HS-27A (cell line): Measurements from ENCODE around the gene ZDHHC7.
"Not testable (repeated sequence)": the region's sequence is repeated elsewhere in the genome, so short reads cannot be mapped to it uniquely, and the experiment has no call there.

ENCODE experiments used
- DNase-seq: peaks from one replicate; pipeline ENCODE4 v3.0.0-alpha.2; 2012; ENCODE audit warnings: low read depth, missing footprints

The ZDHHC7 gene

GRCh38 chr16:85010931-85011845, at the start of gene ZDHHC7:
Gene ZDHHC7, minus strand, starts transcription at chr16:85011535. Its CDS starts 20,917 bp downstream, at chr16:84990618.
- DNase-seq = peak; percentile 63

DNA sequence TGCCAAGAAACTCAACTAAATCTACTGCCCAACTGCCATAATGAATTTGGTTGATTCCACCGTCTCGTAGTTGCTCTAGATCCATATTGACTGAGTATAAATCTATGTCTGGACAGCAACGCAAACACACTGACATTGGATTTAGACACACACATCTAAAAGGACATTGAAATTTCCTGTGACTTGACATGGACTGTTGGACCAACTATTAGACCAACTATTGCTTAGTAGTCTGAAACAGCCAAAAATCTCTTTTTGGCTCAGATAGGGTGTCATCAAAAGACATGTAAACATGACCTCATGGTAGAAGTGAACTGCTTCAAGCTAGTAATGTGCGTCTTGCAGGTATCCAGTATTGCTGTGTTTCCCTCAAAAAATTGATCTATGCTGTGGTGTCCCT, 47.6 kb upstream of the ZDHHC7 start:
- no peak for DNase-seq

DNA sequence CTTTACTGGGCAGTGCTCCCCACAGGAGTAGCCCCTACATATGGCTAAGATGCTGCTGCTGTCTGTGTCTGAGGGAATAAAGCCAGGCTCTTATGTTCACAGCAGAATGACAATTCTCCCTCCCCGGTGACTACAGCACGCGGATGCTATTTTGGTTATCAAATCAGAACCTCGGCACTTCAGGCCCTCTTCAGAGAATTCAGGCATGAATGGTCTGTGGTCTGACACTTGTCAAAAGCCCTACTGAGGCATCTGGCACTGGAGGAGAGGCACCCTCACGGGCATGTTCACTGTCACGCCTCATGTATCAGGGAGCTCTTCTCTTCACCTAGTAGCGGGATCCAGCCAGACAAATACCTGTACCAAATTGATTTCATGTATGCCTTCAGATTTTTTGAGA, 46.6 kb upstream of the ZDHHC7 start:
- no peak for DNase-seq

GRCh38 chr16:85057212-85057889, 46.0 kb upstream of the ZDHHC7 start:
- no peak for DNase-seq

DNA sequence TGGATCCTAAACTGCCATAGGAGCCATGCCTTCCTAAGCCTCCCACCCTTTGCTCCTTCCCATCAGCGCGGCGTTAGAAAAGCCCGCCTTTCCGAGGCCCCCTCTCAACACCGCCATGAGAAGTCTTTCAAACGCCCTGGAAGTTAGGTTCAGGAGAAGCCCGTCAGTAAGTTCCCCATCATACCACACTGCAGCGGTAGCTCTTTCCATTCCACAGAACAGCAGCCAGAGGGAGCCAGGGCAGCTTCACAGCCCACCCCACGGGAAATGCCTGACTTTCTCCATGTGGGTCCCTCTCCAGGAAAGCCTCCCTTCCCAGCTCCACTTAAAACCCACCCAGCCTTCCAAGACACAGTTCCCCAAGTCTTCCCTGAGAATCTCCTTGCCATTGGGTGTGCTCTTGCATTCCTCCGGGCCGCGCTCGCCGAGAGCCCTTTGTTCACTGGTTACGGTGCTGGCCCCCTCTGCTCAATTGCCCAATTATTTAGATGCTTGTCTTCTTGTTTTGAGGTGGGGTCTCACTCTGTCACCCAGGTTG, 44.9 kb upstream of the ZDHHC7 start:
- no peak for DNase-seq

GRCh38 chr16:85055493-85056210, 44.3 kb upstream of the ZDHHC7 start:
- DNase-seq = no peak

DNA sequence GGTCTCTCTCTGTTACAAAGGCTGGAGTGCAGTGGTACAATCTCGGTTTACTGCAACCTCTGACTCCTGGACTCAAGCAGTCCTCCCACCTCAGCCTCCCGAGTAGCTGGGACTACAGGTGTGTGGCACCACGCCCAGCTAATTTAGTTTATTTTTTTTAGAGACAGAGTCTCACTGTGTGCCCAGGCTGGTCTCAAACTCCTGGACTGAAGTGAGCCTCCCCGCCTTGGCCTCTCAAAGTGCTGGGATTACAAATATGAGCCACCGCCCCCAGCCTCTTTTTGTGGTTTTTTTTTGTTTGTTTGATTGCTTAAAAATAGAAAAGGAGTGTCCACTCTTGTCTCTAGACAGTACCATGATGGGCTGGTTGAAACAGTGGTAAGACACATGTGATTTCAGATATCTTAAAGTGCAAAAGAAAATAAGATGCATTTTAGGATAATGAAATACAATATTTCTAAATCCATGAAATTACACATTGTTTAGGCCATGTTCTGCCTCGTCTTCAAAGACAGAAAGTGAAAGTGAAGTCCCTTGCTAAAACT, 43.7 kb upstream of the ZDHHC7 start:
- no peak for DNase-seq

GRCh38 chr16:85054321-85054720, 43.0 kb upstream of the ZDHHC7 start:
- DNase-seq = not testable (repeated sequence)

- DNase-seq = no peak
These were observed 41.2 kb upstream of the ZDHHC7 start for GRCh38 chr16:85052536-85052935.

GRCh38 chr16:85051683-85052082, 40.3 kb upstream of the ZDHHC7 start:
- no peak for DNase-seq

DNA sequence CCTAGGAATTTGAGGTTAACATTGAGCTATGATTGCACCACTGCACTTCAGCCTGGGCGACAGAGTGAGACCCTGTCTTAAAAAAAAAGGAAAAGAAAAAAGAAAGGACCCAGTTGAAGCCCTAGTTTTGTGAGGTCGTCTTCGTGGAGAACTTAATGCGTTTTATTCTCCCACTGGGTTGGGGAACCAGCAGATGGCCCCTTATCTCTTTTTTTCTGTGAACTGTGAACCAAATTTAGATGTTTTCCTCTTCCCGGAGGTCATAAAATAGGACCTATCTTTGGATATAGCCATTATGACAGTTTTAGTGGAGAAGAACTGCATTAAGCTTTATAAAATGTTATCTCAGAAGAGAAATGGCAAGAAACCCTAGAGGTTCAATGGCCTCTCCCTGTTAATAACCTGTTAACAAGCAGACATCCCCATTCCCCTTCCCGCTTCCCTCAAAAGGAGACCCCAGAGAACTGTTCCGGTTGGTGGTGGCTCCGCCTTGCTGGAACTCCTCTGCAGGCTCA, 39.8 kb upstream of the ZDHHC7 start:
- DNase-seq = no peak

DNA sequence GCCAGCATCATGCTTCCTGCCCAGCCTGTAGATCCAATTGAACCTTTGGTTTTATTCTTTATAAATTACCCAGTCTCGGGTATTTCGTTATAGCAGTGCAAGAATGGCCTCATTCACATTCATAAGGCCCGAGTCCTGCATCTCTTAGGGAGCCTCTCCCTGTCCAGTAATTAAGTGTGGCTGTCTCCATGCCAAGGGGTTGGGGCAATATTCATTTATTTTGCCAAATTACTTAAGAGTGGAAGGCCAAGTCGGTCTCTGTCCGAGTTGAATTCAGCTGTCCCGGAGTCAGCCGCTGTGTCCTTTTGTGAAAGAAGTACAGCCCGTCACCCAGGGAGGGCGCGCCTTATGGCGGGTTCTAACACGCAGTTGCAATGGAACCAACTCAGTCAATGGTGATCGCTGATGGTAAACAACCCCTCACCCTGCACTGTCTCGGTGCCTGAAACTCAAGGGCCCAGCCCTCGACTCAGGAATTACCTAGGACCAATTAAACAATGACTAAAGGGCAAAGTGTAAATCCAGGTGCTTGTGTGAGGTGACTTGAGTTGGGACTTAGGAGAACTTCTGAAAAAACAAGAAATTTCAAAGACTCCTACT, 38.5 kb upstream of the ZDHHC7 start:
- DNase-seq = no peak

- DNase-seq = no peak
These were observed 37.7 kb upstream of the ZDHHC7 start for GRCh38 chr16:85048921-85049562.

DNA sequence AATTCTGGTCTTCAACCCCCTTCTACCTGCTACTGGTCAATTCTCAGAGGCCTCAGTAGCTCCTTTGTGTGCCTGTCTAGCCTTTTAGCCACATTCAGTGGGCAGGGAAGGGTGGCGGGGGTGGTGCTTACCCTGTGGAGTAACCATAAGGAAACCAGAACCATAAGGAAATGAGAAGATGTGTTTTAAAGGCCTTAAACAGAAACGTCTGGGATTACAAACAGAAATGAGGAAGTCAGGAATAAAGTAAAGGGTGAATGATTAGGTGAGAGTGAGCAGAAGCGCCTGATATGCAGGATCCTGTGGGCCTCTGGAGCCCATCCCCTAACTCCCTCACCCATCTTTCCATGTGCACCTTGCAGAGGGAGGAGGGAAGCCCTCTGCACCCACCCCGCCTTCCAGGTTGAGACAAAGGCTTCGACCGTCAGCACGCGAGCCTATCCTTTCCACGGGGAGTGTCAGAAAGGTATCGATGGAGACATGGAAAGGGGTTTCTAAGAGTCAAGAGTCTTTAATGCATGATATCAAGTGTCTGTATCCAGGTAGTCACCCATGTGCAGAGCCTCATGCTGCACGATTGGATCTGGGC, 36.6 kb upstream of the ZDHHC7 start:
- DNase-seq = no peak

GRCh38 chr16:85046931-85047866, 35.9 kb upstream of the ZDHHC7 start:
- no peak for DNase-seq

DNA sequence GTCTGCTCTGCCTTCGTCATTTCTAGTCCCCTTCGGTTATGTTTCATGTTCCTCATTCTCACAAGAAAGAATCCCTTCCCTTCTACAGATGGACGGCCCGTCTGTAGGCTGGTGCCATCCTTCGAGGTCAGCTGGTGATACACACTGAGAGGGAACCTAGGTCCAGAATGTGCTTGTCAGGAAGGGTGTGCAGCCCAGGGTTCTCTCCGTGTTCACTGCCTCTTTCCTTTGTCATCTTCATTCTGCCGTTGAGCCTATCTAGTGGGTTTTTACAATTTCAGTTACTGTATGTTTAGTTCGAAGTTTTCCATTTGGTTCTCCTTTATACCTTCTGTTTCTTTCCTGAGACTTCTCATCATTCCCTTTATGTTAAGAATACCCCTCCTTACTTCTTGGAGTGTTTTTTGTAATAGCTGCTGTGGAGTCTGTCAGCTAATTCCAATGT, 35.2 kb upstream of the ZDHHC7 start:
- DNase-seq = no peak

DNA sequence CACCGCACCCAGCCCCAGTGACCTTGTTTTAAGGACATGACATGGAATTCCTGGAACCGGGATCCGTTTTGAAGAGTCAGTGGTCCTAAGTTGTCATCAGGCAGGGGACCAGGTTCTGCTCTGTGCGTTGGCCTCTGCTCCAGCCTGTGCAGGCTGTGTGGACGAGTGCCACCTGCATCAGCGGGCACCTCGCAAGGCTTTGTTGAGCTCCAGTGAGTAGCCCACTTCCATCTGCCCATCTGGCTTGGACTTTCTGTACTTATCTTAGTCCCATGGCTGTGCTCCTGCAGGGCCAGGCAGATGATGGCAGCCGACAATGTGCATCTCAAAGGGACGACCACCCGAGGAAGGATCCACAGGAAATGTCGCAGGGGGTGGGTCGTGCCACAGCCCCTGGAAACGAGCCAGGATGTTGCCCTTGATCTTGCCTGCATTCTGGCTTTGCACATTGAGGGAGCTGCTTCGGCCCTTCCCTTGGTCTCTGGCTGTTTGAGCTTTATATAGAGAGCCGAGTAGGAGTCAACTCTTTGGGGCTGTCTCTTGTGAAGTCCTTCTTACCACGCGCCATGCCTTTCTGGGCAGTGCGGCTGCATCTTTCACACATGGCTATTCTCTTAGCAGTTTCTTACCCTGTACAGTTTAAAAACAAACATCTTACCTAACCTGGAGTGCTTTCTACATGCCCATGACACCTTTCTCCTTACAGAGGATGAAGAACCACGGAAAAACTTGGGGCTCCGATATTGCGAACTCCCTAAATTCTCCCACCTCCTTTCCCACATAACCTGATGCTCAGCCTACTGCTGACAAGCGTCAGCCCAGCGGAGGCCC, 34.5 kb upstream of the ZDHHC7 start:
- DNase-seq = no peak

DNA sequence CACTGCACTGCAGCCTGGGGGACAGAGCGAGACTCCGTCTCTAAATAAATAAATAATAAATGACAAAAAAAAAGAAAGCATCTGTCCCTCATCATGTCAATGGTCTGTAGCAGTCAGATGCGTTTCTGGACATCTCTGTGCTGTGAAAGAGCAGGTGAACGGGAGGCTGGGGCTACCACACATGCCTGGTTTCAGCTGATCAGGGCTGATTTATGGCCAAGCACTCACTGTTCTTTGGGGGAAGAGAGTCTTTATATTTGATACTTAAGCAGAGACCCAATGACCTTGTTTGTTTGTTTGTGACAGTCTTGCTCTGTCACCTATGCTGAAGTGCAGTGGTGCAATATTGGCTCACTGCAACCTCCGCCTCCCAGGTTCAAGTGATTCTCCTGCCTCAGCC, 33.7 kb upstream of the ZDHHC7 start:
- DNase-seq = no peak
